GM21723 (cell line): ENCODE measurements around the gene GDF15.
"Not testable (repeated sequence)": the region's sequence is repeated elsewhere in the genome, so short reads cannot be mapped to it uniquely, and the experiment has no call there.

Experiments used
- ATAC-seq: cut with Tn5 transposase; IDR thresholded peaks from one replicate; pipeline ENCODE4 v1.9.1; 2021; ENCODE audit warnings: mild to moderate bottlenecking, moderate library complexity; ENCODE audit not compliant: unreplicated experiment

Gene GDF15, protein sequence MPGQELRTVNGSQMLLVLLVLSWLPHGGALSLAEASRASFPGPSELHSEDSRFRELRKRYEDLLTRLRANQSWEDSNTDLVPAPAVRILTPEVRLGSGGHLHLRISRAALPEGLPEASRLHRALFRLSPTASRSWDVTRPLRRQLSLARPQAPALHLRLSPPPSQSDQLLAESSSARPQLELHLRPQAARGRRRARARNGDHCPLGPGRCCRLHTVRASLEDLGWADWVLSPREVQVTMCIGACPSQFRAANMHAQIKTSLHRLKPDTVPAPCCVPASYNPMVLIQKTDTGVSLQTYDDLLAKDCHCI

DNA sequence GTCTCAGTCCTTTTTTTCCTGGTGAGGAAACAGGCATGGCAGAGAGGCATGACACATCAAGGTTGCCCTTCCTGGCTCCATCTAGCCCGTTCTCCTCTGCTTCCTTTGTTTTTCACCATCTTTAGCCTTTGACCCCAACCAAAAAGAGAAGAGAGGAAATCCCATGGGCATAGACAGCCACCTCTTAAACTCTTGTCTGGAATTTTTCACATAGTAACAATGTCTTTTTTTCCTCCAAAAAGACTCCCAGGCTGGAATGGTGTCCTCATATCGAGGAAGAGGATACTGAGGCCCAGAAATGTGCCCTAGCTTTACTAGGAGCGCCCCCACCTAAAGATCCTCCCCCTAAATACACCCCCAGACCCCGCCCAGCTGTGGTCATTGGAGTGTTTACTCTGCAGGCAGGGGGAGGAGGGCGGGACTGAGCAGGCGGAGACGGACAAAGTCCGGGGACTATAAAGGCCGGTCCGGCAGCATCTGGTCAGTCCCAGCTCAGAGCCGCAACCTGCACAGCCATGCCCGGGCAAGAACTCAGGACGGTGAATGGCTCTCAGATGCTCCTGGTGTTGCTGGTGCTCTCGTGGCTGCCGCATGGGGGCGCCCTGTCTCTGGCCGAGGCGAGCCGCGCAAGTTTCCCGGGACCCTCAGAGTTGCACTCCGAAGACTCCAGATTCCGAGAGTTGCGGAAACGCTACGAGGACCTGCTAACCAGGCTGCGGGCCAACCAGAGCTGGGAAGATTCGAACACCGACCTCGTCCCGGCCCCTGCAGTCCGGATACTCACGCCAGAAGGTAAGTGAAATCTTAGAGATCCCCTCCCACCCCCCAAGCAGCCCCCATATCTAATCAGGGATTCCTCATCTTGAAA lies at the start of gene GDF15:
GDF15 (plus strand) TSS at position 484 of the 868 bp plus-strand sequence; CDS start at position 516, 32 bp downstream.
- ATAC-seq, result no peak

DNA sequence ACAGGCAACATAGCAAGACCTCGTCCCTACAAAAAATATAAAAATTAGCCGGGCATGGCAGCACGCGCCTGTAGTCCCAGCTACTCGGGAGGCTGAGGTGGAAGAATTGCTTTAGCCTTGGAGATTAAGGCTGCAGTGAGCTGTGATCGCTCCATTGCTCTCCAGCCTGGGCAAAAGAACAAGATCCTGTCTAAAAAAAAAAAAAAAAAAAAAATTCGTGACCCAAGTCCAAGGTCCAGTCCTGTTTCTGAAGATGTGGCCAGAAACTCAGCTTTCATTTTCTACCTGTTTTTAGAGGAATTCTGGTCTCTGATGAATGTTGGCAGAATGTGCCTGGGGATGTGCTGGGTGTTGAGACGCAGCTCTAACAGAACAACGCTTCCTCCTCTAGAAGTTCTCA lies 47.4 kb upstream of the GDF15 start:
- no peak for ATAC-seq

DNA sequence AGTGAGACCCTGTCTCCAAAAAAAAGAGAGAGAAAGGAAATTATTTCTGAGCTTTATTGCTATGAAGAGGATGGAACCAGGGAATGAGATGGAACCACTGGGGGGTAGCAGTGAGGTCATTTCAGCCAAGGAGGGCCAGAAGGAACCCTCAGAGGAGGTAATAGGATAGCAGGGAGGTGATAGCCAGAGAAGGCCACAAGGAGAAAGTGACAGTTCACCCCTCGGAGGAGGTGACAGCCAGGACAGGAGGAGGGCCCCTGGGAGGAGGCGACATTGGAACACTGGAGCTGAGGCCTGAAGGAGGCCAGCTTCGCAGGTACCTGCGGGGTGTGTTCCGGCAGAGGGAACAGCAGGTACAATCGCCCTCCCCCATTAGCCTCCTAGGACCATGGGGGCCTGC lies 46.2 kb upstream of the GDF15 start:
- no peak for ATAC-seq

DNA sequence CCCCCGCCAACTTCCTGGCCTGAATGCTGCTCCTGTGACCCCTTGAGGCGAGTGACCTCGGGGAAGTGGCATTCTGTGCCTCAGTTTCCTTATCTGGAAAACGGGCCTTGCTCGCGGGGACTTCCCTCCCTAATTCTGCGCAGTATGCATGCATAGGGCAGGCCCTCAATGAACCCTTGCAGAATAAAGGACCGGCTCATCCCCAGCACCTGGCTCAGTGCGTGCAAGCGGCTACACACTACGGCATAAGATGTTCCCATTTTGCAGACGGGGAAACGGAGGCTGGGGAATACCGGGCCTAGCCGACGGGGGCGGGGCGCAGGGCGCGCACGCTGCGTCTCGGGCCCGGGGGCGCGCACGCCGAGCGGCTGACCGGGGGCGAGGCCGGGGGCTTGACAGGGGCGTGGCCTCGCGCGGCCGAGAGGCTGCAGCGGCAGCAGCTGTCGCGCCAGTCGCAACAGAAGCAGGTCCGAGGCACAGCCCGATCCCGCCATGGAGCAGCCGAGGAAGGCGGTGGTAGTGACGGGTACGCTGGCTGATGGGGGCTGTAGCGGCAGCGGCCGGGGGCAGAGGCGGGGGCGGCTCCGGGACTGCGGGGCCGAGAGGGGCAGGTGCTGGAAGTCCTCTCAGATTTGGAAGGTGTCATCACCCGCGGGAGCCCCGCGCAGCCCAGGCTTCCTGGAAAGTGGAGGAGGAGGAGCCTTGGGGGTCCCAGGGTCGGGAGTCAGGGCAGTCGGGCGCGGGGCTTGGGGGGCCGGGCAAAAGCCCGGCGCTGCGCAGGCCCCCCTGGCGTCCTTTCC lies 45.6 kb upstream of the GDF15 start, which contains the start of gene PGPEP1:
PGPEP1 (plus strand) TSS at position 409 of the 800 bp plus-strand sequence; CDS start at position 493, 84 bp downstream.
- peak; percentile 59 for ATAC-seq

DNA sequence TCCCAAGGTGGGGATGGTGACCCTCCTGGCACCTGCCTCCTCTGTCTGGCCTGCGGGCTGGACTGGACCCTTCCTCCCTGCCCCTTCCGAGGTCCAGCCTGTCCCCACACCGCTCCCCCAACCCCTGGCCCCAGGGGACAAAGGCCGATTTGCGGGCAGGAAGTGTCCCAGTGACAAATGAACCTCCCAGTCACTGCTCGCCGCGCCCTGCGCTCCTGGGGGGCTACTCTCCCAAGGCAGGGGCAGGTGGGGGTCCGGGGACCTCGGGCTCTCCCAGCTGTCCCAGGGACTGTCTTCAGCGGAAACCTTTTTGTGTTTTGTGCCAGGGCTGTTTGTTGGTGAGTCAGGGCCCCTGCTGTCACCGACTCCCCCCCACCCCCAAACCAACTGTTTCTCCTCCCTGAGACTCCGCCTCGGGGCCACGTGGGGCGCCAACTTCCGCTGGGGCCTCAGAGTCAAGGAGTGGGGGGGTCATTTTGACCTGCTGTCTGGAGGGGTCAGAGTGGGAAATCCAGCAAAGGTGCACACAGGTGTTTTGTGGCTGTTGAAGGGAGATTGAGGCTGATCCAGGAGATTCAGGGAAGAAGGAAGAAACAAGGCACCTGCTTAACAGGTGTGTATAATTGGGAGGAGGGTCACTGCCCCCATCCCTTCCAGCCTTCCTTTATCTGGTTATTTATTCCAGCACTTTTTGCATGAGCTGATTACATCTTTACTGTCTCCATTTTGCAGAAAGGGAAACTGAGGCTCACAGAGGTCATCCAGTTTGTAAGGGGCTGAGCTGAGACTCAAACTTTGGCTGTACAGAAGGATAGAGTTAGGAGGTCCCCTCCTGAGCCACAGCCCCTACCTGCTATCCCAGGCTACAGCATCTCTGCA lies 44.7 kb upstream of the GDF15 start:
- ATAC-seq, result peak; percentile 47

DNA sequence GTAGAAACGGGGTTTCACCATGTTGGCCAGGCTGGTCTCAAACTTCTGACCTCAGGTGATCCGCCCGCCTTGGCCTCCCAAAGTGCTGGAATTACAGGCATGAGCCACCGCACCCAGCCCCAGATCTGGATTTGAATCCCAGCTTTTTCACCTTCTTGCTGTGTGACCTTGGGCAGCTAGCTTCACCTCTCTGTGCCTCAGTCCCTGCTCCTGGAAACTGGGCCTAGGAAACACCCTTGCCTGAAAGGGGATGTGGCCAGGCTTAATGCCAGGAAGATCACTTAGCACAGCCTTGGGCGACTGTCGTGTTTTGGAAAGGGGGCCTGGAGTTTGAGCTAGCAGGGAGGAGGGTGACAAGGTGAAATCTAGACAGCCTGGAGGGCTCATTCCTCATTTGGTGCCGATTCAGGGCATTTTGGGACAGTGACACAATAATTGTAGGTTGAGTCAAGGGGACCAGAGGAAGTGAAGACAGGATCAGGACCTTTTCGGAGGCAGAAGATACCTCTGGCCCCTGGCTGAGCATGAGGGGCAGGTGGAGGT lies 43.8 kb upstream of the GDF15 start:
- ATAC-seq, result no peak

DNA sequence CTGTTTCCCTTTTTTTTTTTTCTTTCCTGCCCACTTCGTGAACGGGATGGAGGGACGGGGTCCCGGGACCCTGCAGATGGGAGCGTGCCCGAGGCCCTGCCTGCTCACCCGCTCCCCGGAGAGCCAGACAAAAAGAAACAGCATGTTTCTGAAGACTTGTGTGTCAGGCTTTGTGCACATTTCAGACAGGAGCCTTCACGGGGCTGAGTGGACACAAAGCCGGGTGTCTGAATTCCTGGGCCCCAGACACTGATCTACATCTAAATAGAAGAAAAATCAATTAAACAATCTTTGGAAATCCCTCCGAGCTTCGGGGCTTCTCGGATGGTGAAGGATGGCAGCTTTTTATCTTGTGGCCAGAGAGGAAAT lies 41.4 kb upstream of the GDF15 start:
- ATAC-seq, result no peak

DNA sequence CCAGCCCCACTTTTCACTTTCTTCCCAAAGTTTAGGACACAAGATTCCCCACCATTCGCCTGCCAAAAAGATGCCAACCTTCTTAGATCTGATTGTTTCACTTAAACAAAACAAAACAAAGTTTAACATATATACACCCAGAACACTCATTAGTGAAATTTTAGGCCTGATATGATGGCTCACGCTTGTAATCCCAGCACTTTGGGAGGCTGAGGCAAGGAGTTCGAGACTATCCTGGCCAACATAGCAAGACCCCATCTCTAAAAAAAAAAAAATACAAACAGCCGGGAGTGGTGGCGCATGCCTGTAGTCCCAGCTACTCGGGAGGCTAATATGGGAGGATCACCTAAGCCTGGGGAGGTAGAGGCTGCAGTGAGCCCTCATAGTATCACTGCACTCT lies 40.7 kb upstream of the GDF15 start:
- no peak for ATAC-seq

DNA sequence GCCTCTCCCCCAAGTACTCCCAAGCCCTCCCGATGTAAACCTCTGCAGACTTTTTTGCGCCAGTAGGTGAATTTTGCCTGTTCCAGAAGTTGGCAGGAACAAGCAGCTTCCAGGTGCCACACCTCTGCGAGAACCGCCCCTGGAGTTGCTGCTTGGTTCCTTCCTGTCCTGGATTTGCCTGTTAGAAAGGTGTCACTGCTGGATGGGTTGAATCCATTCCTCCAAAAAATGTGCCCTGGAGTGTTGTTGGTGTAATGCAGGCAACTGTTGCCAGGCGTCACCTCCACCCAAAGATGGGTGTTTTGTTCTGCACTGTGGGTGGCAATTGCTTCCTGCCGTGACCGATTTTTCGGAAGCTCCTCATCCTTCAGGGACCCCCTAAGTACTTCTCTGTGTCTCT lies 39.9 kb upstream of the GDF15 start:
- ATAC-seq, result no peak

DNA sequence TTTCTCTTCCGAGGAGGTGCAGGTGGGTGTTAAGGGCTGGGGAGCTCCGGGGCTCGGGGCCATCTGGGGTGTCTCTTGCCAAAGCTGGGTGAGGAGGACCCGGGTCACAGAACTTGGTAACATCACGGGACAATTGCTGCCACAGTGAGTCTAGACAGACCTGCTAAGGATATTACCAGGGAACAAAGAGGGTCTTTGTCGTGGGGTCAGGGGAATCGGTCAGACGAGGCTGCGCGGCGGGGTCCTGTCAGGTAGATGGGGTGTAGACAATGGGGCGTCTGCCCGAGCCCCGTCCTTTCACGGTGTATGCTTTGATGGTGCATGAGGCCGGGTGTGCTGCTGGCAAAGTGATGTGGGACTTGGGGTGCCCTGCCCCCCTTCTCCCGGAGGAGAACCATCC lies 37.8 kb upstream of the GDF15 start:
- no peak for ATAC-seq

DNA sequence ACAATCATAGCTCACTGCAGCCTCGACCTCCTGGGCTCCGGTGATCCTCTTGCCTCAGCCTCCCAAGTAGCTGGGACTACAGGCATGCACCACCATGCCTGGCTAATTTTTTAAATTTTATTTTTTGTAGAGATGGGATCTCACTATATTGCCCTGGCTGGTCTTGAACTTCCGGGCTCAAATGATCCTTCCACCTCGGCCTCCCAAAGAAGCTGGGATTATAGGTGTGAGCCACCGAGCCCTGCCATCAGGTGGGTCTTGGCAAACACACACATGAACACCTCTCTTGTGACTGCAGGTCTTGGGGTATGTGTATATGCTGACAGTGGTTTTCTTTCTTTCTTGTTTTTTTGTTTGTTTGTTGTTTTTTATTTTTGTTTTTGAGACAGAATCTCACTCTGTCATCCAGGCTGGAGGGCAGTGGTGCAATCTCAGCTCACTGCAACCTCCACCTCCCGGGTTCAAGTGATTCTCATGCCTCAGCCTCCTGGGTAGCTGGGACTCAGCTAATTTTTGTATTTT lies 37.1 kb upstream of the GDF15 start:
- not testable (repeated sequence) for ATAC-seq

DNA sequence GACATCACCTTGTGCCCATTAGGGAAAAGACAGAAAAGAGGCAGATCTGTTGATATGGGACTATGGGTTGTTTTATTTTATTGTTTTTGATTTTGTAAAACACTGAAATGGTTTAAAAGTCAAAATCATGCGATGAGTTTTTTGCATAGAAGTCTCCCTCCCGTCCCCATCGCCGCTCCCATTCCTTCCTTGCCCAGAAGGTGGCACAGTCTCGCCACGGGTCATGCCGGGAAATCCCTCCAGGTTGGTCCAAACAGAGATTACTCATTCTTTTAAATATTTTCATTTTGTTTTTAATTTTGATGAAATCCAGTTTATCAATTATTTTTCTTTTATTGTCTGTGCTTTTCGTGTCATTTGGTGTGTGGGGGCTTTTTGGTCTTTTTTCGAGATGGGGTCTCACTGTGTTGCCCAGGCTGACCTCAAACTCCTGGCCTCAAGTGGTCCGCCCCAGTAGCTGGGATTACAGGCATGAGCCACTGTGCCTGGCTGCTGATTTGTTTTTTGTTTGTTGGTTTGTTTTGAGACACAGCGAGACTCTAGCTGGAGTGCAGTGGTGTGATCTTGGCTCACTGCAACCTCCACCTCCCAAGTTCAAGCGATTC lies 36.3 kb upstream of the GDF15 start:
- no peak for ATAC-seq

DNA sequence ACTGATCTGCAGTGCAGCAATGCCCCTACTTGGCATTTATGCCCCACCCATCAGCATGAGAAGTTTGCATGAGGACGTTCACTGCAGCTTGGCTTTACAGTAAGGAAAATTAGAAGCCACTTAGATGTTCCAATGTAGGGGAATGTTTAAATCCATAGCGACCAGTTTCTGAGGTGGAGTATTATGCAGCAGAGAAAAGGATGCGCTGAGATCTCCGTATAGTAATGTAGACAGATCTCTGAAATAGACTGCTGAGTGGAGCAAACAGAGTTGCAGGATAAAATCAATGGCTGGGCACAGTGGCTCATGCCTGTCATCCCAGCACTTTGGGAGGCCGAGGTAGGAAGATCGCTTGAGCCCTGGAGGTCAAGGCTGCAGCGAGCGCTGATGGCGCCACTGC lies 35.5 kb upstream of the GDF15 start:
- ATAC-seq, result no peak

DNA sequence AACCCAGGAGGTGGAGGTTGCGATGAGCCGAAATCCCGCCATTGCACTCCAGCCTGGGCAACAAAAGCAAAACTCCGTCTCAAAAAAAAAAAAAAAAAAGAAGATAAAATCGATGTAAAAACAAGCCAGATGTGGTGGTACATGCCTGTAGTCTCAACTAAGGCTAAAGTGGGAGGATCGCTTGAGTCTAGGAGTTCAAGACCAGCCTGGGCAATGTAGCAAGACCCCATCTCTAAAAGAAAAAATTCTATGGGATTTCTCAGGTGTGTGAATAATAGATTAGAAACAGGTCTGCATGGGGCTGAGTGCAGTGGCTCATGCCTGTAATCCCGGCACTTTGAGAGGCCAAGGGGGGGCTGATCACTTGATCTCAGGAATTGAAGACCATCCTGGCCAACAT lies 34.4 kb upstream of the GDF15 start:
- no peak for ATAC-seq

DNA sequence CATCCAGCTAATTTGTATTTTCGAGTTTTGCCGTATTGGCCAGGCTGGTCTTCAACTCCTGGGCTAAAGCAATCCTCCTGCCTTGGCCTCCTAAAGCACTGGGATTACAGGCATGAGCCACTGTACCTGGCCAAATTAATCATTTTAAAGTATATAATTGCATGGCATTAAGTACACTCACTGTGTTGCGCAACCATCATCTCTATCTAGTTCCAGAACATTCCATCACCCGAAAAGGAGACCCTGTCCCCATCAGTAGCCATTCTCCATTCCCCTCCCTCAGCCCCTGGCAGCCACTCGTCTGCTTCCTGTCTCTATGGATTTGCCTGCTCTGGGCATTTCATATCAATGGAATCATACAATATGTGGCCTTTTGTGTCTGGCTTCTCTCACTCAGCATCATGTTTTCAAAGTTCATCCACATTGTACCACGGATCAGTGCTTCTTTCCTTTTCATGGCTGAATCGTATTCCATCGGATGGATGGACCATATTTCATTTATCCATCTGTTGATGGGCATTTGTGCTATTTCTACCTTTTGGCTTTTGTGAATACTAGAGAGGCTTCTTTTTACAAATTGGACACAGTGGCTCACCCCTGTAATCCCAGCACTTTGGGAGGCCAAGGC lies 32.5 kb upstream of the GDF15 start:
- no peak for ATAC-seq

DNA sequence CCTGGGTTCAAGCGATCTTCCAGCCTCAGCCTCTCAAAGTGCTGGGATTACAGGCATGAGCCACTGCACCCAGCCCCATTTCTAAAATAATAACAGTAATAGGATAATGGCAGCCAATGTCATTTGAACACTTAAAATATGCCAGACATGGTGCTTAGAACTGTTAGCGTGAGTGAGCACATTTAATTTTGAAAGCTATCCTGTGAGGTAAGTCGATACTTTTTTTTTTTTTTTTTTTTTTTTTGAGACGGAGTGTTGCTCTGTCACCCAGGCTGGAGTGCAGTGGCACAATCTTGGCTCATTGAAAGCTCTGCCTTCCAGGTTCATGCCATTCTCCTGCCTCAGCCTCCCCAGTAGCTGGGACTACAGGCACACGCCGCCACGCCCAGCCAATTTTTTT lies 31.2 kb upstream of the GDF15 start:
- not testable (repeated sequence) for ATAC-seq

DNA sequence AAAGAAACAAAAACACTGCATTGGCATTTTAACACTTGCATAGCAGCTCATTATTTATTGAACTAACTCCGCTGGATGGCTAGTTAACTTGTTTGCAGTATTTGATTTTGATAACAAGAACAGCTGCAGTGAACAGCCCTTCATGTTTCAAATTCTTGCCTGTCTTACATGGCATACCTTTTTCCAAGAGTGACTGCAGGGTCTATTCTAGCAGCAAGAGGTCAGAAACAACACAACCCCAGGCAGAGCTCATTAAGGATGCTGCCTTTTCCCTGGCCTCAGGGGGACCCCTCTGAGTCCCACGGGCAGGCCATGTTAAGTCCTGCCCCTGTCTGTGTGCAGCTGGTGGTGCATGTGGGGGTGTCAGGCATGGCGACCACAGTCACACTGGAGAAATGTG lies 28.9 kb upstream of the GDF15 start:
- no peak for ATAC-seq

DNA sequence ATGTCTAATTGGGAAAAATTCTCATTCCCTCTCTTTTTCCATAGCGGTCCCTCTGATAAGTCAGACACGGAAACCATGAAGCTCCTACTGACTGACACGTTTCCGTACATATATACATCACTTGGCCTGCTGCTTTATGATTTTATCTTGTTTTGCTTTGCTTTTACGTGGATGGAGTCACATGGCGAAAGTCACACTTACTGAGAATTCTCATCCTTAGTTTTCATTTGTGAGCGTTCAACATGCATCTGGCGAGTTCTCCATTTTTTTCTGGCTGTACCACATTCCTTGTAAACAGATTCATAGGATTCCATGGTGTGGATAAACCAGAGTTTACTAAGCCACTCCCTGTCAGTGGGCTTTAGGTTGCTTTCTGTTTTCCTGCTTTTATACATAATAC lies 24.3 kb upstream of the GDF15 start:
- ATAC-seq, result no peak

DNA sequence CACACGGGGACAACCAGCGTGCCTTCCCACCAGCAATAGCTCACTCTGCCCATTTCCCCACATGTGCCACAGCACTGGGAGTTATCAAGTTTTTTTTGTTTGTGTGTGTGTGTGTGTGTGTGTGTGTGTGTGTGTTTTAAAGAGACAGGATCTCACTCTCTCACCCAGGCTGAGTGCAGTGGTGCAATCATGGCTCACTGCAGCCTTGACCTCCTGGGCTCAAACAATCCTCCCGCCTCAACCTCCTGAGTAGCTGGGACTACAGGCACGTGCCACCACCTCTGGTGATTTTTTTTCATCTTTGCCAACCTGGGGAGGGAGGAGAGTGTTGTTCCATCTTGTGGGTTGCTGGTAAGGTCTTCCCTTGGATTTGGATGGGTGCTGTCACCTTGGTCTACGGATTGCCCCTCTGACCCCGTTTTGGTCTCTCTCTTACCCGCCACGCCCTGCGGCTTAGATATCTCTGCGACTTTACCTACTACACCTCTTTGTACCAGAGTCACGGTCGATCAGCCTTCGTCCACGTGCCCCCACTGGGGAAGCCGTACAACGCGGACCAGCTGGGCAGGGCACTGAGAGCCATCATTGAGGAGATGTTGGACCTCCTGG lies 22.9 kb upstream of the GDF15 start:
- no peak for ATAC-seq
